Medulla oblongata (tissue), 1 donor: ENCODE measurements around the gene BRD3OS.

Experiments
- DNase-seq: peaks from one replicate; pipeline ENCODE4 v3.0.0-alpha.2; 2015; ENCODE audit errors: extremely low spot score

BRD3OS gene

GRCh38 chr9:134004881-134005280 lies 20.4 kb upstream of the BRD3OS start:
- no peak for DNase-seq

- no peak for DNase-seq
Observed at GRCh38 chr9:134005381-134005780, 19.9 kb upstream of the BRD3OS start.

GRCh38 chr9:134007150-134007549 lies 18.1 kb upstream of the BRD3OS start:
- DNase-seq = no peak

GRCh38 chr9:134007571-134007970 lies 17.7 kb upstream of the BRD3OS start:
- DNase-seq = no peak

GRCh38 chr9:134010310-134011173 lies 14.7 kb upstream of the BRD3OS start:
- DNase-seq = no peak

GRCh38 chr9:134011401-134011800 lies 13.9 kb upstream of the BRD3OS start:
- no peak for DNase-seq

- no peak for DNase-seq
Observed at GRCh38 chr9:134014946-134015345, 10.3 kb upstream of the BRD3OS start.

GRCh38 chr9:134024214-134024792 lies 978 bp upstream of the BRD3OS start:
- peak; percentile 23 for DNase-seq

- peak; percentile 28 for DNase-seq
Observed at GRCh38 chr9:134025606-134026541, 593 bp downstream of the BRD3OS start.

- DNase-seq = no peak
Observed at GRCh38 chr9:134026581-134026980, 1.3 kb downstream of the BRD3OS start.

- no peak for DNase-seq
Observed at GRCh38 chr9:134026981-134027380, 1.7 kb downstream of the BRD3OS start.

- no peak for DNase-seq
Observed at GRCh38 chr9:134027561-134027960, 2.3 kb downstream of the BRD3OS start.

GRCh38 chr9:134028076-134028475 lies 2.8 kb downstream of the BRD3OS start:
- DNase-seq = no peak

GRCh38 chr9:134028575-134029247 lies 3.4 kb downstream of the BRD3OS start:
- no peak for DNase-seq

GRCh38 chr9:134029248-134030226 lies 4.3 kb downstream of the BRD3OS start:
- DNase-seq = no peak

GRCh38 chr9:134030821-134031470 lies 5.7 kb downstream of the BRD3OS start:
- no peak for DNase-seq

GRCh38 chr9:134031783-134032182 lies 6.5 kb downstream of the BRD3OS start:
- DNase-seq = no peak

- DNase-seq = no peak
Observed at GRCh38 chr9:134032456-134033222, 7.4 kb downstream of the BRD3OS start.
